Activated CD4-positive, alpha-beta memory T cell treated with anti-CD3 and anti-CD28 coated beads for 36 hours (primary cell): ENCODE measurements around the gene RNF227. TPM values are rescaled to one million over a fixed set of nuclear protein-coding genes. Genes with fewer than 3 reads are reported as not detected.

Source experiments
- CTCF ChIA-PET: fragments of 350-600 bp; sonication (Branson Sonifier 250); formaldehyde crosslinking; loops from one replicate; lab custom pipeline; 2021; ENCODE audit warnings: antibody characterized with exemption, inconsistent platforms; lab: Charles Lee
- POLR2A ChIA-PET: fragments of 350-600 bp; sonication (Branson Sonifier 250); formaldehyde crosslinking; loops from one replicate; lab custom pipeline; 2021; ENCODE audit warnings: antibody characterized with exemption; lab: Charles Lee
- DNase-seq: peaks from one replicate; pipeline ENCODE4 v3.0.0-alpha.2; 2020
- H3K27ac Mint-ChIP-seq: one replicate; pipeline ENCODE4 v1.8.0; 2021; ENCODE audit warnings: mixed read lengths
- H3K27me3 Mint-ChIP-seq: one replicate; pipeline ENCODE4 v1.8.0; 2021; ENCODE audit warnings: mixed read lengths
- H3K36me3 Mint-ChIP-seq: one replicate; pipeline ENCODE4 v1.8.0; 2021; ENCODE audit warnings: mixed read lengths
- H3K4me1 Mint-ChIP-seq: one replicate; pipeline ENCODE4 v1.8.0; 2021; ENCODE audit warnings: low read depth, mixed read lengths
- H3K4me3 Mint-ChIP-seq: one replicate; pipeline ENCODE4 v1.8.0; 2021; ENCODE audit warnings: mild to moderate bottlenecking, mixed read lengths
- H3K9me3 Mint-ChIP-seq: one replicate; pipeline ENCODE4 v1.8.0; 2021; ENCODE audit warnings: mixed read lengths
- intact Hi-C: fragments of 100-400 bp; cut with micrococcal nuclease; formaldehyde crosslinking; loops from one replicate; pipeline ENCODE4 v1.15.1; 2023
- total RNA-seq, 2 experiments: library from RNA; stranded (reverse); gene quantifications; one replicate each; pipeline ENCODE4 v1.2.3, GENCODE V29; 2021

RNF227 gene
- total RNA-seq, 2 experiments from 2014 or later, result 2.7 to 3.3 TPM

GRCh38 chr17:7887482-7888183 is 28.5 kb downstream of the RNF227 start:
- no peaks in the 10 kb centered on the region for H3K27me3 Mint-ChIP-seq
- DNase-seq, result peak; percentile 95
- H3K9me3 Mint-ChIP-seq, result no peaks in the 10 kb centered on the region
- H3K4me1 Mint-ChIP-seq, result no peaks in the 10 kb centered on the region
- no peak overlapping the region for H3K4me3 Mint-ChIP-seq
- intact Hi-C loops, result loop anchor here (1.0 to 2.0 kb wide), 9 partner anchors 28 to 495 kb away; partner anchors contain the start of genes CNTROB, KDM6B, NAA38 and RPL26
- no peak overlapping the region for H3K27ac Mint-ChIP-seq
- CTCF ChIA-PET, result no interaction called here
- POLR2A ChIA-PET, result no interaction called here
- peaks cover 30% of the 10 kb centered on the region for H3K36me3 Mint-ChIP-seq

- Mint-ChIP-seq H3K9me3 (no peaks in the 10 kb centered on the region), H3K4me1 (no peaks in the 10 kb centered on the region), H3K27me3 (no peaks in the 10 kb centered on the region), H3K36me3 (peaks cover 29% of the 10 kb centered on the region), H3K27ac (no peak overlapping the region), H3K4me3 (no peak overlapping the region)
- CTCF ChIA-PET, result interaction anchor here (1.3 to 2.2 kb wide), 3 partner anchors 30 to 103 kb away, joined by 5 to 10 read pairs (median 6); partner anchors contain the start of genes CYB5D1 and NAA38
- intact Hi-C loops, result loop anchor here (1.0 to 2.0 kb wide), 9 partner anchors 28 to 496 kb away; partner anchors contain the start of genes CNTROB, KDM6B, NAA38 and RPL26
- POLR2A ChIA-PET, result interaction anchor here (1.7 to 2.2 kb wide), 2 partner anchors 30 to 52 kb away, joined by 4 to 19 read pairs; partner anchors contain the start of genes CYB5D1 and NAA38
- no peak for DNase-seq
Observed at GRCh38 chr17:7887038-7887481, 29.0 kb downstream of the RNF227 start.

- ChIA-PET POLR2A (interaction anchor here (0.6 to 2.2 kb wide), 6 partner anchors 16 to 303 kb away, joined by 3 to 19 read pairs (median 4); partner anchors contain the start of genes CYB5D1, MPDU1, NAA38 and RNF227), CTCF (interaction anchor here (1.0 to 2.2 kb wide), 5 partner anchors 12 to 104 kb away, joined by 3 to 10 read pairs (median 5); partner anchors contain the start of genes CYB5D1 and NAA38)
- Mint-ChIP-seq H3K9me3 (no peaks in the 10 kb centered on the region), H3K4me3 (no peak overlapping the region), H3K27ac (no peak overlapping the region), H3K36me3 (peaks cover 25% of the 10 kb centered on the region), H3K27me3 (no peaks in the 10 kb centered on the region), H3K4me1 (no peaks in the 10 kb centered on the region)
- intact Hi-C loops, result loop anchor here (1.0 to 2.0 kb wide), 9 partner anchors 29 to 496 kb away; partner anchors contain the start of genes CNTROB, KDM6B, NAA38 and RPL26
- peak; percentile 67 for DNase-seq
Observed at GRCh38 chr17:7886227-7887037, 29.7 kb downstream of the RNF227 start.

GRCh38 chr17:7885367-7886226 is 30.5 kb downstream of the RNF227 start:
- intact Hi-C loops, result loop anchor here (2.0 kb wide), 2 partner anchors 313 to 497 kb away; partner anchors contain the start of gene RPL26
- ChIA-PET POLR2A (interaction anchor here (0.6 to 2.2 kb wide), 6 partner anchors 15 to 302 kb away, joined by 3 to 19 read pairs (median 4); partner anchors contain the start of genes CYB5D1, MPDU1, NAA38 and RNF227), CTCF (interaction anchor here (1.0 to 2.2 kb wide), 5 partner anchors 13 to 105 kb away, joined by 3 to 10 read pairs (median 5); partner anchors contain the start of genes CYB5D1 and NAA38)
- Mint-ChIP-seq H3K36me3 (peaks cover 18% of the 10 kb centered on the region), H3K27ac (no peak overlapping the region), H3K9me3 (no peaks in the 10 kb centered on the region), H3K27me3 (no peaks in the 10 kb centered on the region), H3K4me3 (peak overlapping the region; percentile 57), H3K4me1 (no peaks in the 10 kb centered on the region)
- DNase-seq, result peak; percentile 61

- Mint-ChIP-seq H3K4me1 (no peaks in the 10 kb centered on the region), H3K4me3 (peak overlapping the region; percentile 69), H3K27me3 (no peaks in the 10 kb centered on the region), H3K27ac (peak overlapping the region; percentile 84), H3K36me3 (peaks cover 10% of the 10 kb centered on the region), H3K9me3 (no peaks in the 10 kb centered on the region)
- peak; percentile 42 for DNase-seq
- ChIA-PET CTCF (interaction anchor here (0.6 to 2.2 kb wide), 3 partner anchors 48 to 229 kb away, joined by 3 to 6 read pairs (median 3); no protein-coding TSS in a partner anchor), POLR2A (interaction anchor here (1.7 to 2.2 kb wide), 2 partner anchors 28 to 31 kb away, joined by 4 to 19 read pairs; partner anchors contain the start of genes CYB5D1, NAA38 and RNF227)
- intact Hi-C loops, result no loop called here
Observed at GRCh38 chr17:7884581-7885366, 31.3 kb downstream of the RNF227 start.

- ChIA-PET CTCF (interaction anchor here (0.6 to 1.1 kb wide), 3 partner anchors 47 to 230 kb away, joined by 3 read pairs; no protein-coding TSS in a partner anchor), POLR2A (interaction anchor here (0.6 kb wide), 1 partner anchor 41 kb away, joined by 3 read pairs; no protein-coding TSS in a partner anchor)
- H3K27ac Mint-ChIP-seq, result peak overlapping the region; percentile 86
- no peaks in the 10 kb centered on the region for H3K4me1 Mint-ChIP-seq
- H3K27me3 Mint-ChIP-seq, result no peaks in the 10 kb centered on the region
- intact Hi-C loops, result no loop called here
- peaks cover 5% of the 10 kb centered on the region for H3K36me3 Mint-ChIP-seq
- peak overlapping the region; percentile 69 for H3K4me3 Mint-ChIP-seq
- DNase-seq, result peak; percentile 53
- H3K9me3 Mint-ChIP-seq, result no peaks in the 10 kb centered on the region
Observed at GRCh38 chr17:7883781-7884386, 32.2 kb downstream of the RNF227 start.

GRCh38 chr17:7882629-7883028 is 33.5 kb downstream of the RNF227 start:
- Mint-ChIP-seq H3K9me3 (no peaks in the 10 kb centered on the region), H3K4me3 (no peak overlapping the region), H3K27me3 (no peaks in the 10 kb centered on the region), H3K27ac (no peak overlapping the region), H3K36me3 (peaks cover 5% of the 10 kb centered on the region), H3K4me1 (no peaks in the 10 kb centered on the region)
- DNase-seq, result no peak
- ChIA-PET CTCF (interaction anchor here (0.7 to 1.0 kb wide), 4 partner anchors 15 to 556 kb away, joined by 3 to 6 read pairs (median 3); no protein-coding TSS in a partner anchor), POLR2A (no interaction called here)
- intact Hi-C loops, result no loop called here

- Mint-ChIP-seq H3K9me3 (no peaks in the 10 kb centered on the region), H3K27me3 (no peaks in the 10 kb centered on the region), H3K36me3 (peaks cover 5% of the 10 kb centered on the region), H3K27ac (no peak overlapping the region), H3K4me3 (no peak overlapping the region), H3K4me1 (no peaks in the 10 kb centered on the region)
- ChIA-PET POLR2A (no interaction called here), CTCF (interaction anchor here (1.0 kb wide), 1 partner anchor 108 kb away, joined by 3 read pairs; no protein-coding TSS in a partner anchor)
- intact Hi-C loops, result no loop called here
- no peak for DNase-seq
Observed at GRCh38 chr17:7882068-7882467, 34.0 kb downstream of the RNF227 start.

- intact Hi-C loops, result no loop called here
Observed at GRCh38 chr17:7881276-7882054, 34.6 kb downstream of the RNF227 start.

More at GRCh38 chr17:7881276-7882054, 34.6 kb downstream of the RNF227 start:
- Mint-ChIP-seq H3K27me3 (no peaks in the 10 kb centered on the region), H3K36me3 (peaks cover 5% of the 10 kb centered on the region), H3K27ac (no peak overlapping the region), H3K9me3 (no peaks in the 10 kb centered on the region), H3K4me3 (no peak overlapping the region), H3K4me1 (no peaks in the 10 kb centered on the region)
- ChIA-PET POLR2A (no interaction called here), CTCF (no interaction called here)
- DNase-seq, result no peak
